Breast epithelium (tissue), 3 donors: ENCODE results near the gene LSAMP.

Experiments
- CTCF ChIP-seq, 3 donors: fragments of 450-650 bp; IDR thresholded peaks; one replicate each; pipeline ENCODE4 v1.5.1; 2016 to 2017; ENCODE audit warnings: antibody characterized with exemption in 3 of 3, mild to moderate bottlenecking in 3 of 3, moderate library complexity in 3 of 3
- POLR2A ChIP-seq: fragments of 450-650 bp; IDR thresholded peaks from one replicate; pipeline ENCODE4 v1.6.1; 2016; ENCODE audit warnings: antibody characterized with exemption, mild to moderate bottlenecking, moderate library complexity

GRCh38 chr3:116417151-116417550, 28.1 kb downstream of the LSAMP start:
- no peak for TF ChIP-seq POLR2A
- no peak for TF ChIP-seq CTCF (IDR thresholded peaks at IDR 0.05)
